ENCODE measurements around the gene DCDC2. TPM values are rescaled to one million over a fixed set of nuclear protein-coding genes. Genes with fewer than 3 reads are reported as not detected.
"Not testable (repeated sequence)": the region's sequence is repeated elsewhere in the genome, so short reads cannot be mapped to it uniquely, and the experiment has no call there.

DCDC2 gene
- total RNA-seq, 1 donor from 2014 or later, result not detected

- Mint-ChIP-seq H3K4me1 (ENCODE audit: low read depth, unreplicated experiment) (no peaks in the 10 kb centered on the region), H3K4me3 (ENCODE audit: unreplicated experiment) (no peak overlapping the region), H3K27me3 (ENCODE audit: unreplicated experiment) (no peaks in the 10 kb centered on the region), H3K27ac (ENCODE audit: unreplicated experiment) (no peak overlapping the region), H3K9me3 (ENCODE audit: unreplicated experiment) (no peaks in the 10 kb centered on the region), H3K36me3 (ENCODE audit: unreplicated experiment) (no peaks in the 10 kb centered on the region)
- TF ChIP-seq, protein P1, sequence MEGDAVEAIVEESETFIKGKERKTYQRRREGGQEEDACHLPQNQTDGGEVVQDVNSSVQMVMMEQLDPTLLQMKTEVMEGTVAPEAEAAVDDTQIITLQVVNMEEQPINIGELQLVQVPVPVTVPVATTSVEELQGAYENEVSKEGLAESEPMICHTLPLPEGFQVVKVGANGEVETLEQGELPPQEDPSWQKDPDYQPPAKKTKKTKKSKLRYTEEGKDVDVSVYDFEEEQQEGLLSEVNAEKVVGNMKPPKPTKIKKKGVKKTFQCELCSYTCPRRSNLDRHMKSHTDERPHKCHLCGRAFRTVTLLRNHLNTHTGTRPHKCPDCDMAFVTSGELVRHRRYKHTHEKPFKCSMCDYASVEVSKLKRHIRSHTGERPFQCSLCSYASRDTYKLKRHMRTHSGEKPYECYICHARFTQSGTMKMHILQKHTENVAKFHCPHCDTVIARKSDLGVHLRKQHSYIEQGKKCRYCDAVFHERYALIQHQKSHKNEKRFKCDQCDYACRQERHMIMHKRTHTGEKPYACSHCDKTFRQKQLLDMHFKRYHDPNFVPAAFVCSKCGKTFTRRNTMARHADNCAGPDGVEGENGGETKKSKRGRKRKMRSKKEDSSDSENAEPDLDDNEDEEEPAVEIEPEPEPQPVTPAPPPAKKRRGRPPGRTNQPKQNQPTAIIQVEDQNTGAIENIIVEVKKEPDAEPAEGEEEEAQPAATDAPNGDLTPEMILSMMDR (IDR thresholded peaks at IDR 0.05; ENCODE audit: partially characterized antibody, unreplicated experiment), result no peak
- no peak for DNase-seq
Observed at GRCh38 chr6:24324617-24325016, 33.2 kb downstream of the DCDC2 start.

DNA sequence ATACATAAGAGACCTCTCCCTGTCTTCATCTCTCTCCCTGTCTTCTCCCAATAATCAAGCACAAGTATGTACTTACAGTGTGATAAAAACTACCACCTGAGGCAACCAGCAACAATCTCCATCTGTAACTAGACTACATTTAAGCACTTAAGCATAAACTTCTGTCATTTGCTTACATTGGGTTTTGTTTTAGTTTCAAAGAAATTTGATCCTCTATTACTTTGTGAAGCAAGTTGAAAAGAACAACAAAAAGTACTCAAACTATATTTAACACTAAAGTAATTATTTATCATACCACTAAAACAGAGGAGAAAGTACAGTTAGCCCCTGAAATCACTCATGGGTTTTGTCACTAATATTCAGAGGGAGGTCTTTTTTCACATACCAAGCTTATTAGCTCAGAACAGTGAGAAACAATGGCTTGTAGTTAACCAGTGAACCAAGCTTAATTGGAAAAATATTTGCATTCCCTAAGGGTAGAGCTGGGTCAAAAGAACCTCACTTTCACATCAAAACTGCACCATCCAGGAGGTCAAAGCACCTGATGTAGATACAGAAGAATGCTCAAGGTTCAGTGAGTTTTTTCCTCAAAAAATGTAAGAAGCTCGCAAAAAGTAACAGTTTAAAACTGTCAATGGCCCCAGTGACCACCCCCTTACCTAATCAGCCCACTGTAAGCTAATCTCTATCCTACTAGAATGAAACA is 34.1 kb downstream of the DCDC2 start:
- Mint-ChIP-seq H3K9me3 (ENCODE audit: unreplicated experiment) (no peaks in the 10 kb centered on the region), H3K4me1 (ENCODE audit: low read depth, unreplicated experiment) (no peaks in the 10 kb centered on the region), H3K4me3 (ENCODE audit: unreplicated experiment) (no peak overlapping the region), H3K36me3 (ENCODE audit: unreplicated experiment) (no peaks in the 10 kb centered on the region), H3K27ac (ENCODE audit: unreplicated experiment) (no peak overlapping the region), H3K27me3 (ENCODE audit: unreplicated experiment) (no peaks in the 10 kb centered on the region)
- DNase-seq, result no peak
- TF ChIP-seq, protein P1 (IDR thresholded peaks at IDR 0.05; ENCODE audit: partially characterized antibody, unreplicated experiment), result no peak

DNA sequence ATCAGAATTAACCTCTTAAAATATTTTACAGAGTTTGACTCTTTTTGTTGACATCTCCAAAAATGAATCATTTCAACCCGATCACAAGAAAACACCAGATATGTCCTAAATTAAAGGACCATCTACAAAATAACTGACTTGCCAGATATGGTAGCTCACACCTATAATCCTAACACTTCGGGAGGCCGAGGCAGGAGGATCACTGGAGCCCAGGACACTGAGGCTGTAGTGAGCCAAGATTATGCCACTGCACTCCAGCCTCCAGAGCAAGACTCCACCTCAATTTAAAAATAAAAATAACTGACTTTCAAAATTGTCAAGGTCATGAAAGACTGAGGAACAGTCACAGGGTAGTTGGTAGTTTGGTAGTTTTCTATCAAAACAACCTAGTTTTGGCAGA is 34.9 kb downstream of the DCDC2 start:
- no peaks in the 10 kb centered on the region for H3K36me3 Mint-ChIP-seq (ENCODE audit: unreplicated experiment)
- H3K4me3 Mint-ChIP-seq (ENCODE audit: unreplicated experiment), result no peak overlapping the region
- no peak for DNase-seq
- no peaks in the 10 kb centered on the region for H3K27me3 Mint-ChIP-seq (ENCODE audit: unreplicated experiment)
- H3K4me1 Mint-ChIP-seq (ENCODE audit: low read depth, unreplicated experiment), result no peaks in the 10 kb centered on the region
- H3K9me3 Mint-ChIP-seq (ENCODE audit: unreplicated experiment), result no peaks in the 10 kb centered on the region
- TF ChIP-seq, protein P1 (IDR thresholded peaks at IDR 0.05; ENCODE audit: partially characterized antibody, unreplicated experiment), result no peak
- no peak overlapping the region for H3K27ac Mint-ChIP-seq (ENCODE audit: unreplicated experiment)

- H3K27ac Mint-ChIP-seq (ENCODE audit: unreplicated experiment); DNase-seq; H3K9me3 Mint-ChIP-seq (ENCODE audit: unreplicated experiment); H3K4me1 Mint-ChIP-seq (ENCODE audit: low read depth, unreplicated experiment); H3K36me3 Mint-ChIP-seq (ENCODE audit: unreplicated experiment); H3K4me3 Mint-ChIP-seq (ENCODE audit: unreplicated experiment); H3K27me3 Mint-ChIP-seq (ENCODE audit: unreplicated experiment): not testable (repeated sequence)
Observed at GRCh38 chr6:24322446-24322845, 35.4 kb downstream of the DCDC2 start.

- Mint-ChIP-seq H3K4me1 (ENCODE audit: low read depth, unreplicated experiment) (no peaks in the 10 kb centered on the region), H3K27me3 (ENCODE audit: unreplicated experiment) (no peaks in the 10 kb centered on the region), H3K9me3 (ENCODE audit: unreplicated experiment) (no peaks in the 10 kb centered on the region), H3K4me3 (ENCODE audit: unreplicated experiment) (no peak overlapping the region), H3K27ac (ENCODE audit: unreplicated experiment) (no peak overlapping the region), H3K36me3 (ENCODE audit: unreplicated experiment) (no peaks in the 10 kb centered on the region)
- DNase-seq, result no peak
- TF ChIP-seq, protein P1 (IDR thresholded peaks at IDR 0.05; ENCODE audit: partially characterized antibody, unreplicated experiment), result no peak
Observed at GRCh38 chr6:24321538-24322162, 36.2 kb downstream of the DCDC2 start.
